Measurements from ENCODE around the gene VSIG1.

DNA sequence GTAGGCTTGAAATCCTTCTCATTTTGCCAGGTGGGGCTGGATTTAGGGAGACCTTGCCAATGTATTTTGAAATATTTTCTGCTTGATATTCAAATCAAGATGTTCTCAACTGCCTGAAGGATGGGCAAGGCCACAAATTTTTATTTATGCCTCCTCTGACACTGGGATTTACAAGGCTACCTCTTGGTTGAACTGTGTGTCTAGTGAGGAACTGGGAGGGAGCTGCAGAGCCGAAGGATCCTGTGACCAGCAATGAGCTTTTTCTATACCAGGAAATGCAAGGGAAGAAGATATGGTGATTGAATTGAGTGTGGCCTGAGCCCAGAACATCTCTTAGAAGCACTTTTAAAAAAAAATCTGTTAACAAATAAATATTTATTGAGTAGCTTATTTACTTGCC lies 14.9 kb downstream of the VSIG1 start:
- TF ChIP-seq, protein P1, sequence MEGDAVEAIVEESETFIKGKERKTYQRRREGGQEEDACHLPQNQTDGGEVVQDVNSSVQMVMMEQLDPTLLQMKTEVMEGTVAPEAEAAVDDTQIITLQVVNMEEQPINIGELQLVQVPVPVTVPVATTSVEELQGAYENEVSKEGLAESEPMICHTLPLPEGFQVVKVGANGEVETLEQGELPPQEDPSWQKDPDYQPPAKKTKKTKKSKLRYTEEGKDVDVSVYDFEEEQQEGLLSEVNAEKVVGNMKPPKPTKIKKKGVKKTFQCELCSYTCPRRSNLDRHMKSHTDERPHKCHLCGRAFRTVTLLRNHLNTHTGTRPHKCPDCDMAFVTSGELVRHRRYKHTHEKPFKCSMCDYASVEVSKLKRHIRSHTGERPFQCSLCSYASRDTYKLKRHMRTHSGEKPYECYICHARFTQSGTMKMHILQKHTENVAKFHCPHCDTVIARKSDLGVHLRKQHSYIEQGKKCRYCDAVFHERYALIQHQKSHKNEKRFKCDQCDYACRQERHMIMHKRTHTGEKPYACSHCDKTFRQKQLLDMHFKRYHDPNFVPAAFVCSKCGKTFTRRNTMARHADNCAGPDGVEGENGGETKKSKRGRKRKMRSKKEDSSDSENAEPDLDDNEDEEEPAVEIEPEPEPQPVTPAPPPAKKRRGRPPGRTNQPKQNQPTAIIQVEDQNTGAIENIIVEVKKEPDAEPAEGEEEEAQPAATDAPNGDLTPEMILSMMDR (IDR thresholded peaks at IDR 0.05; ENCODE audit: control extremely low read depth in 1 of 3, insufficient read depth in 1 of 3, low read depth in 1 of 3, low read length in 3 of 3): no peak
- TF ChIP-seq SP1 (IDR thresholded peaks at IDR 0.05; ENCODE audit: low read depth, low read length): no peak
- no peak for TF ChIP-seq SIN3A (conservative IDR thresholded peaks at IDR 0.05 in 1 of 2, IDR thresholded peaks at IDR 0.05 in 1 of 2; ENCODE audit: low read depth in 1 of 2, low read length in 2 of 2)
- no peak for TF ChIP-seq CEBPB (IDR thresholded peaks at IDR 0.05; ENCODE audit: low read depth, low read length)
- TF ChIP-seq POLR2A (IDR thresholded peaks at IDR 0.05; ENCODE audit: control extremely low read depth in 1 of 2, low read depth in 2 of 2, low read length in 2 of 2): no peak
- no peak for TF ChIP-seq POLR2AphosphoS5 (IDR thresholded peaks at IDR 0.05; ENCODE audit: low read depth, low read length)
- TF ChIP-seq EZH2 (IDR thresholded peaks at IDR 0.05; ENCODE audit: low read depth, low read length, severe bottlenecking): no peak
- no peak for TF ChIP-seq RBBP5 (IDR thresholded peaks at IDR 0.05; ENCODE audit: borderline replicate concordance, low read depth, low read length)
